Endodermal cell (in vitro differentiated cells): Measurements from ENCODE around the gene RAP1GAP2. TPM values are rescaled to one million over a fixed set of nuclear protein-coding genes. Genes with fewer than 3 reads are reported as not detected.

Source experiments
- DNase-seq: peaks from one replicate; pipeline ENCODE4 v3.0.0-alpha.2; 2017
- H3K27ac ChIP-seq: 2 replicates; pipeline ENCODE4 v1.5.1; 2013; ENCODE audit warnings: mild to moderate bottlenecking, low read depth, low read length, moderate library complexity
- H3K27me3 ChIP-seq: 2 replicates; pipeline ENCODE4 v1.6.1; 2013; ENCODE audit warnings: mild to moderate bottlenecking, low read length, moderate library complexity; ENCODE audit not compliant: insufficient read depth, control insufficient read depth, poor library complexity, severe bottlenecking
- H3K36me3 ChIP-seq: 2 replicates; pipeline ENCODE4 v1.7.0; 2013; ENCODE audit warnings: mild to moderate bottlenecking, low read length, moderate library complexity; ENCODE audit not compliant: control insufficient read depth, insufficient read depth
- H3K4me1 ChIP-seq: one replicate; pipeline ENCODE4 v1.7.0; 2013; ENCODE audit warnings: low read length; ENCODE audit not compliant: control insufficient read depth, insufficient read depth
- H3K4me3 ChIP-seq: 2 replicates; pipeline ENCODE4 v1.5.1; 2013; ENCODE audit warnings: mild to moderate bottlenecking, low read length, moderate library complexity
- H3K9ac ChIP-seq: 2 replicates; pipeline ENCODE4 v1.6.1; 2013; ENCODE audit warnings: mild to moderate bottlenecking, low read length, moderate library complexity; ENCODE audit not compliant: poor library complexity, severe bottlenecking; ENCODE audit errors: extremely low read depth
- H3K9me3 ChIP-seq: 2 replicates; pipeline ENCODE4 v1.6.1; 2013; ENCODE audit warnings: mild to moderate bottlenecking, low read length, moderate library complexity; ENCODE audit not compliant: control insufficient read depth
- H3K27ac Mint-ChIP-seq: 2 replicates; pipeline ENCODE4 v1.8.0; 2020; ENCODE audit warnings: mixed read lengths
- H3K27me3 Mint-ChIP-seq: 2 replicates; pipeline ENCODE4 v1.8.0; 2021; ENCODE audit warnings: mild to moderate bottlenecking, mixed read lengths; ENCODE audit not compliant: insufficient read depth
- H3K36me3 Mint-ChIP-seq: 2 replicates; pipeline ENCODE4 v1.8.0; 2020; ENCODE audit warnings: low read depth, mixed read lengths
- H3K4me1 Mint-ChIP-seq: 2 replicates; pipeline ENCODE4 v1.8.0; 2020; ENCODE audit warnings: mixed read lengths
- H3K4me3 Mint-ChIP-seq: 2 replicates; pipeline ENCODE4 v1.8.0; 2020; ENCODE audit warnings: mild to moderate bottlenecking, moderate library complexity, mixed read lengths
- H3K9me3 Mint-ChIP-seq: 2 replicates; pipeline ENCODE4 v1.8.0; 2020; ENCODE audit warnings: mild to moderate bottlenecking, mixed read lengths
- WGBS, 2 experiments: methylation state at CpG; one replicate each; pipeline versions ENCODE4 v1.1.5 to v1.1.7; 2013; ENCODE audit warnings: missing lambda C conversion rate in 2 of 2, mixed read lengths in 1 of 2; ENCODE audit not compliant: insufficient coverage in 1 of 2, insufficient read length in 1 of 2; 5-methylcytosine and 5-hydroxymethylcytosine counted together
- total RNA-seq, 2 donors: library from RNA; stranded (reverse); fragmentation: NEBNext Ultra II Directional in 1 of 2; extraction: Animal tissue kit (Norgen Biotek cat#: 25700) in 1 of 2; gene quantifications; 2 replicates in 1 of 2; 3 replicates in 1 of 2; pipeline ENCODE4 v1.2.1, GENCODE V29; 2021
- TF ChIP-seq, protein P1 (sequence below): fragments of 200-600 bp; sonication (generic); conservative IDR thresholded peaks from 2 replicates; pipeline ENCODE4 v1.5.0; 2021; ENCODE audit warnings: antibody characterized with exemption, mild to moderate bottlenecking

RAP1GAP2 gene
- total RNA-seq, 2 donors from 2014 or later: 18.0 to 44.3 TPM

DNA sequence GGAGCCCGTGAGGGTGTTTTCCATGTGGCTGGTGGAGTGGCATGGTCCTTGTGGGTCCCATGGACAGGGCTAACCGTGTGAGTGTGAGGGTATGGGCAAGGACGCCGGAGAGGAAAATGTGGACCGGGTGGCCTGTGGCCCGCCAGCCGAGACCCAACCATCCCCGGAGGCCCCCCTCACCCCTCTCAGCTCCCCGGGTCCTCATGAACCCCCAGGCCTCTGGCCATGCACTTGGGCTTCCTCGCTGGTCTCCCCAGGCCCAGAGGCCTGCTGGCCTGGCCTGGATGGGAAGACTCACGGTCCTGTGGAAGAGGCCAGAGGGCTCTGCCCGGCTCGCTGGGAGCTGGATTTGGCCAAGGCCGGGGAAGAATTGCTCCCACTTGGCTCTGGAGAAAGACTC lies 13.1 kb downstream of the RAP1GAP2 start:
- H3K27ac Mint-ChIP-seq: no peak overlapping the region
- whole genome bisulfite sequencing, 2 experiments: 96 to 100% methylated on average over 2 to 14 of the region's 14 CpGs
- TF ChIP-seq, protein P1, sequence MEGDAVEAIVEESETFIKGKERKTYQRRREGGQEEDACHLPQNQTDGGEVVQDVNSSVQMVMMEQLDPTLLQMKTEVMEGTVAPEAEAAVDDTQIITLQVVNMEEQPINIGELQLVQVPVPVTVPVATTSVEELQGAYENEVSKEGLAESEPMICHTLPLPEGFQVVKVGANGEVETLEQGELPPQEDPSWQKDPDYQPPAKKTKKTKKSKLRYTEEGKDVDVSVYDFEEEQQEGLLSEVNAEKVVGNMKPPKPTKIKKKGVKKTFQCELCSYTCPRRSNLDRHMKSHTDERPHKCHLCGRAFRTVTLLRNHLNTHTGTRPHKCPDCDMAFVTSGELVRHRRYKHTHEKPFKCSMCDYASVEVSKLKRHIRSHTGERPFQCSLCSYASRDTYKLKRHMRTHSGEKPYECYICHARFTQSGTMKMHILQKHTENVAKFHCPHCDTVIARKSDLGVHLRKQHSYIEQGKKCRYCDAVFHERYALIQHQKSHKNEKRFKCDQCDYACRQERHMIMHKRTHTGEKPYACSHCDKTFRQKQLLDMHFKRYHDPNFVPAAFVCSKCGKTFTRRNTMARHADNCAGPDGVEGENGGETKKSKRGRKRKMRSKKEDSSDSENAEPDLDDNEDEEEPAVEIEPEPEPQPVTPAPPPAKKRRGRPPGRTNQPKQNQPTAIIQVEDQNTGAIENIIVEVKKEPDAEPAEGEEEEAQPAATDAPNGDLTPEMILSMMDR: no peak

DNA sequence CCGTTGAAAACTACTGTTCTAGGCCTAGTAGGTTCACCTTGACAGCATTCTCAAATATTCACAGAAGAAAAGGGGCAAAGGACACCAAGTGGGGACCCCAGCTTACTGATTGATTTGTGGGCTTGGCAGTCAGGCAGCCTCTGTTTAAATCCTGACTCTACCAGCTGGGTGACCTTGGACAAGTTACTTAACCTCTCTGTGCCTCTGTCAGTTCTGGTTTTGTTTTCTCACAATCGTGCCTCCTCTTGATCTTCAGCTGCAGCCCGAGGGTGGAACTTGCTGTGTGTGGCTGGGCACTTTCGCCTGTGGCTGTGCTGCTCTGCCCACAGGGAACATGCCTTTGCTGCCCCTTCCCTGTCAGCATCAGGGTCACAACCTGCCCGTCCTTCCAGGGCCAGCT lies 17.8 kb downstream of the RAP1GAP2 start:
- Histone ChIP-seq H3K36me3 (no peaks in the 10 kb centered on the region), H3K4me3 (no peak overlapping the region), H3K9me3 (no peaks in the 10 kb centered on the region), H3K27ac (no peak overlapping the region), H3K4me1 (no peaks in the 10 kb centered on the region), H3K9ac (no peak overlapping the region), H3K27me3 (no peaks in the 10 kb centered on the region)
- no peaks in the 10 kb centered on the region for H3K36me3 Mint-ChIP-seq
- H3K27ac Mint-ChIP-seq: no peak overlapping the region
- H3K4me1 Mint-ChIP-seq: no peaks in the 10 kb centered on the region
- no peaks in the 10 kb centered on the region for H3K27me3 Mint-ChIP-seq
- no peak for DNase-seq
- no peak overlapping the region for H3K4me3 Mint-ChIP-seq
- no peaks in the 10 kb centered on the region for H3K9me3 Mint-ChIP-seq
- TF ChIP-seq, protein P1: no peak
- WGBS, 2 experiments: 88 to 94% methylated on average over 5 of the region's 5 CpGs

More for the DNA sequence above, 13.1 kb downstream of the RAP1GAP2 start:
- DNase-seq: peak; percentile 47
- H3K9ac ChIP-seq: no peak overlapping the region
- H3K9me3 ChIP-seq: no peaks in the 10 kb centered on the region
- Mint-ChIP-seq H3K4me1 (peaks cover 6% of the 10 kb centered on the region), H3K27me3 (no peaks in the 10 kb centered on the region), H3K9me3 (no peaks in the 10 kb centered on the region), H3K4me3 (no peak overlapping the region), H3K36me3 (no peaks in the 10 kb centered on the region)
- H3K27me3 ChIP-seq: no peaks in the 10 kb centered on the region
- no peak overlapping the region for H3K4me3 ChIP-seq
- no peak overlapping the region for H3K27ac ChIP-seq
- H3K36me3 ChIP-seq: no peaks in the 10 kb centered on the region
- no peaks in the 10 kb centered on the region for H3K4me1 ChIP-seq

DNA sequence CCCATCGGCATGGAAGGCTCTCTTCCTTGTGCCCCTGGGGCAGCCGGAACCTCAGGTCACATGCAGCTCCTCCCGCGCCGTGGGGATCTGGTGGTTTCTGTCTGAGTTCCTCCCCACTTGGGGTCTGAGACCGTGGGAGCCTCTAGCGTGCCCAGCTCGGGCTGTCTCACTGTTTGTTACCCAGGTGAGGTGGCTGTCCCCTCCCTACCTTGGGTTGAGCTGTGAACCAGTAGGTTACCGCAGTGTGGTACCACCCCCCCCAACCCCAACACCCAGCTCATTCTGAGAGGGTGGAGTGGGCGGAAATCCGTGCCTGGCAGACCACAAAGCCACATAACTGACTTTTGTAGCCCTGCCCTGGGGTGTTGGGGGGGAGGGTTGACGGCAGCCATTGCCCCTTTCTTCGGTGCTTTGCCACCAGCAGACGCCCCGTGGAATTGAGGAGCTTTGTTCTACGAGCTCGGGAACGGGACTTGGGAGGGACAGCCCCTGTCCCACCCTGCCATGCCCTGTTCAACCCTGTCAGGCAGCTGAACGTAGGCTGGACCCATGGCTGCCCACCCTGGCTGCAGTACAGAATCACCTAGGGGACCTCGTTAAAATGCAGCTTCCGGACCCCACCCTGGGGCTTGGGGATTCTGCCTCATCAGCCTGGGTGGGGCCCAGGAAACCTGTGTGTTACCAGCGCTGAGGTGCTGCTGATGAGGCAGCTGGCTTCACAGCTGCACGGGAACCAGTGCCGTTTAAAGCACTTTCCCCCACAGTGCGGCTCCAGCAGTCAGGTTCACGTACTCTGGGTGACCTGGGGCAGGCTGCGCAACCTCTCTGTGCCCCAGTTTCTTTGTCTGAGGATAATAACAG lies 18.5 kb downstream of the RAP1GAP2 start:
- 86 to 87% methylated on average over 19 to 27 of the region's 27 CpGs for WGBS, 2 experiments
- Histone ChIP-seq H3K27ac (no peak overlapping the region), H3K4me3 (no peak overlapping the region), H3K36me3 (no peaks in the 10 kb centered on the region), H3K27me3 (no peaks in the 10 kb centered on the region), H3K4me1 (no peaks in the 10 kb centered on the region), H3K9ac (no peak overlapping the region), H3K9me3 (no peaks in the 10 kb centered on the region)
- DNase-seq: peak; percentile 53
- H3K27ac Mint-ChIP-seq: no peak overlapping the region
- H3K9me3 Mint-ChIP-seq: no peaks in the 10 kb centered on the region
- TF ChIP-seq, protein P1: no peak
- no peaks in the 10 kb centered on the region for H3K4me1 Mint-ChIP-seq
- no peaks in the 10 kb centered on the region for H3K36me3 Mint-ChIP-seq
- no peaks in the 10 kb centered on the region for H3K27me3 Mint-ChIP-seq
- H3K4me3 Mint-ChIP-seq: no peak overlapping the region
